Left renal pelvis (tissue), 4 donors: ENCODE results near the gene RABEP1. TPM values are rescaled to one million over a fixed set of nuclear protein-coding genes. Genes with fewer than 3 reads are reported as not detected.
"Not testable (repeated sequence)": the region's sequence is repeated elsewhere in the genome, so short reads cannot be mapped to it uniquely, and the experiment has no call there.

Experiments
- DNase-seq, 4 donors: peaks; one replicate each; pipeline ENCODE4 v3.0.0-alpha.2; 2013; ENCODE audit warnings: low read depth in 4 of 4, low spot score in 3 of 4
- polyA plus RNA-seq, 4 donors: library from polyadenylated mRNA; unstranded; fragments of 120-200 nt; gene quantifications; one replicate each; pipeline ENCODE4 v1.2.1, GENCODE V29; 2013; ENCODE audit not compliant: insufficient read length in 4 of 4

RABEP1 gene
- 10 to 100 TPM; 52.6 to 62.9 (median 62.1) TPM for polyA plus RNA-seq

GRCh38 chr17:5281814-5282641 lies at the start of gene RABEP1:
Gene RABEP1, plus strand, starts transcription at chr17:5282284. Its CDS starts 203 bp downstream, at chr17:5282487.
- DNase-seq: peak; percentile 68 to 81 (median 80)

- DNase-seq: not testable (repeated sequence)
Observed at GRCh38 chr17:5233492-5233891, 48.6 kb upstream of the RABEP1 start.

GRCh38 chr17:5234645-5235576 lies 47.2 kb upstream of the RABEP1 start, which contains the start of gene SCIMP:
Gene SCIMP, minus strand, starts transcription at chr17:5234860. Its CDS starts 105 bp downstream, at chr17:5234755.
- no peak for DNase-seq

- no peak for DNase-seq
Observed at GRCh38 chr17:5236938-5237540, 45.0 kb upstream of the RABEP1 start.

GRCh38 chr17:5237541-5238016 lies 44.5 kb upstream of the RABEP1 start:
- DNase-seq: no peak

GRCh38 chr17:5238333-5238732 lies 43.8 kb upstream of the RABEP1 start:
- DNase-seq: no peak

GRCh38 chr17:5239769-5240168 lies 42.3 kb upstream of the RABEP1 start:
- DNase-seq: not testable (repeated sequence)

GRCh38 chr17:5241861-5242671 lies 40.0 kb upstream of the RABEP1 start:
- DNase-seq: no peak

GRCh38 chr17:5247621-5248020 lies 34.5 kb upstream of the RABEP1 start:
- no peak for DNase-seq

- DNase-seq: no peak
Observed at GRCh38 chr17:5248821-5249479, 33.1 kb upstream of the RABEP1 start.

- DNase-seq: peak in 3 of 4 donors; percentile 32 to 45 (median 41)
Observed at GRCh38 chr17:5249615-5250014, 32.5 kb upstream of the RABEP1 start.

GRCh38 chr17:5254414-5254813 lies 27.7 kb upstream of the RABEP1 start:
- no peak for DNase-seq

- no peak for DNase-seq
Observed at GRCh38 chr17:5254903-5255521, 27.1 kb upstream of the RABEP1 start.

GRCh38 chr17:5257124-5257523 lies 25.0 kb upstream of the RABEP1 start:
- DNase-seq: no peak

GRCh38 chr17:5260542-5260941 lies 21.5 kb upstream of the RABEP1 start:
- DNase-seq: no peak

GRCh38 chr17:5262416-5262991 lies 19.6 kb upstream of the RABEP1 start:
- DNase-seq: no peak

GRCh38 chr17:5263441-5263840 lies 18.6 kb upstream of the RABEP1 start:
- no peak for DNase-seq

GRCh38 chr17:5264893-5265292 lies 17.2 kb upstream of the RABEP1 start:
- no peak for DNase-seq
